Stomach (tissue), 4 donors: ENCODE measurements around the gene DPYD.

ENCODE experiments used
- EP300 ChIP-seq: sonication (generic); formaldehyde crosslinking; IDR thresholded peaks from one replicate; pipeline ENCODE4 v1.6.1; 2017; ENCODE audit warnings: antibody characterized with exemption
- POLR2AphosphoS5 ChIP-seq, 3 donors: sonication (generic); formaldehyde crosslinking; IDR thresholded peaks; one replicate each; pipeline ENCODE4 v1.6.1; 2016; ENCODE audit warnings: antibody characterized with exemption in 3 of 3
- TF ChIP-seq, protein P1 (sequence below), 7 experiments: fragments of 450-650 bp in 4 of 7; fragments of 200-600 bp in 3 of 7; sonication (generic) in 3 of 7; IDR thresholded peaks; one replicate each; pipeline ENCODE4 v1.5.1; 2016 to 2019; ENCODE audit warnings: antibody characterized with exemption in 7 of 7, control low read depth in 2 of 7, mild to moderate bottlenecking in 1 of 7

DNA sequence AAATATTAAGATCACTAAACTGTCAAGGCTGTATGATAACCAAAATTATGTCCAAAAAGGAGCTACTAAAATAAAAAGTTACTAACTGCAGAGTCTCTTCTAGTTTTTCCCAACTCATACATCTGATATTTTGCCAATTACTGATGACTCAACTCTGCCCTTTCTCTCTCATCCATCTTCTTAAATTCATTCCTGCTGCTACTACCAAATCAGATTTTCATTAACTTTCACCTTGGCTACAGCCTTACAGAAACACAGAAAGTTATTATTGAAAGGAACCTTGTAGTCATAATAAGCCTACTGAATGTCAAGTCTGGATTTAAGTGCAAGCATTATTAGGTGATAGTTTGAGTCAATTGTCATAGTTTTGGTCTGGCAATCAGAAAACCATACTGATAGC, 273.1 kb downstream of the DPYD start:
- TF ChIP-seq, protein P1, sequence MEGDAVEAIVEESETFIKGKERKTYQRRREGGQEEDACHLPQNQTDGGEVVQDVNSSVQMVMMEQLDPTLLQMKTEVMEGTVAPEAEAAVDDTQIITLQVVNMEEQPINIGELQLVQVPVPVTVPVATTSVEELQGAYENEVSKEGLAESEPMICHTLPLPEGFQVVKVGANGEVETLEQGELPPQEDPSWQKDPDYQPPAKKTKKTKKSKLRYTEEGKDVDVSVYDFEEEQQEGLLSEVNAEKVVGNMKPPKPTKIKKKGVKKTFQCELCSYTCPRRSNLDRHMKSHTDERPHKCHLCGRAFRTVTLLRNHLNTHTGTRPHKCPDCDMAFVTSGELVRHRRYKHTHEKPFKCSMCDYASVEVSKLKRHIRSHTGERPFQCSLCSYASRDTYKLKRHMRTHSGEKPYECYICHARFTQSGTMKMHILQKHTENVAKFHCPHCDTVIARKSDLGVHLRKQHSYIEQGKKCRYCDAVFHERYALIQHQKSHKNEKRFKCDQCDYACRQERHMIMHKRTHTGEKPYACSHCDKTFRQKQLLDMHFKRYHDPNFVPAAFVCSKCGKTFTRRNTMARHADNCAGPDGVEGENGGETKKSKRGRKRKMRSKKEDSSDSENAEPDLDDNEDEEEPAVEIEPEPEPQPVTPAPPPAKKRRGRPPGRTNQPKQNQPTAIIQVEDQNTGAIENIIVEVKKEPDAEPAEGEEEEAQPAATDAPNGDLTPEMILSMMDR (IDR thresholded peaks at IDR 0.05), result no peak
- TF ChIP-seq POLR2AphosphoS5 (IDR thresholded peaks at IDR 0.05) (no peak), EP300 (no peak)
